ENCODE measurements around the gene AADACL2. TPM values are rescaled to one million over a fixed set of nuclear protein-coding genes. Genes with fewer than 3 reads are reported as not detected.
"Not testable (repeated sequence)": the region's sequence is repeated elsewhere in the genome, so short reads cannot be mapped to it uniquely, and the experiment has no call there.

Gene AADACL2
- total RNA-seq, 6 experiments from 2014 or later = not detected

GRCh38 chr3:151743855-151744254 lies 10.1 kb downstream of the AADACL2 start:
- H3K4me1 Mint-ChIP-seq (ENCODE audit: low read depth) = no peaks in the 10 kb centered on the region

GRCh38 chr3:151750181-151750580 lies 16.5 kb downstream of the AADACL2 start:
- no peaks in the 10 kb centered on the region for H3K9me3 Mint-ChIP-seq

More at GRCh38 chr3:151743855-151744254, 10.1 kb downstream of the AADACL2 start:
- H3K9me3 Mint-ChIP-seq = no peaks in the 10 kb centered on the region
- no peak overlapping the region for H3K4me3 Mint-ChIP-seq
- H3K27me3 Mint-ChIP-seq (ENCODE audit: insufficient read depth) = peaks cover 11% of the 10 kb centered on the region
- no peak for TF ChIP-seq CTCF (IDR thresholded peaks at IDR 0.05)
- H3K36me3 Mint-ChIP-seq (ENCODE audit: low read depth) = no peaks in the 10 kb centered on the region
- no peak for DNase-seq
- no peak overlapping the region for H3K27ac Mint-ChIP-seq

GRCh38 chr3:151750678-151751077 lies 17.0 kb downstream of the AADACL2 start:
- Mint-ChIP-seq H3K4me1 (ENCODE audit: low read depth) (no peaks in the 10 kb centered on the region), H3K9me3 (no peaks in the 10 kb centered on the region), H3K4me3 (no peak overlapping the region), H3K36me3 (ENCODE audit: low read depth) (no peaks in the 10 kb centered on the region), H3K27ac (no peak overlapping the region), H3K27me3 (ENCODE audit: insufficient read depth) (peaks cover 3% of the 10 kb centered on the region; the same call in 1 of the 2 replicates)
- no peak for TF ChIP-seq CTCF (IDR thresholded peaks at IDR 0.05)
- DNase-seq = no peak

More at GRCh38 chr3:151750181-151750580, 16.5 kb downstream of the AADACL2 start:
- no peak for TF ChIP-seq CTCF (IDR thresholded peaks at IDR 0.05)
- Mint-ChIP-seq H3K4me3 (no peak overlapping the region), H3K27me3 (ENCODE audit: insufficient read depth) (peaks cover 3% of the 10 kb centered on the region; the same call in 1 of the 2 replicates), H3K36me3 (ENCODE audit: low read depth) (no peaks in the 10 kb centered on the region), H3K4me1 (ENCODE audit: low read depth) (no peaks in the 10 kb centered on the region), H3K27ac (no peak overlapping the region)
- DNase-seq = no peak

GRCh38 chr3:151751161-151751560 lies 17.4 kb downstream of the AADACL2 start:
- no peak overlapping the region for H3K4me3 Mint-ChIP-seq
- H3K27me3 Mint-ChIP-seq (ENCODE audit: insufficient read depth) = peaks cover 3% of the 10 kb centered on the region; the same call in 1 of the 2 replicates
- no peak overlapping the region for H3K27ac Mint-ChIP-seq
- TF ChIP-seq CTCF (IDR thresholded peaks at IDR 0.05) = no peak
- no peak for DNase-seq
- no peaks in the 10 kb centered on the region for H3K4me1 Mint-ChIP-seq (ENCODE audit: low read depth)
- no peaks in the 10 kb centered on the region for H3K36me3 Mint-ChIP-seq (ENCODE audit: low read depth)
- H3K9me3 Mint-ChIP-seq = no peaks in the 10 kb centered on the region

GRCh38 chr3:151753846-151754245 lies 20.1 kb downstream of the AADACL2 start:
- no peak for DNase-seq
- no peak for TF ChIP-seq CTCF (IDR thresholded peaks at IDR 0.05)
- Mint-ChIP-seq H3K4me3 (no peak overlapping the region), H3K27me3 (ENCODE audit: insufficient read depth) (peaks cover 3% of the 10 kb centered on the region; the same call in 1 of the 2 replicates), H3K4me1 (ENCODE audit: low read depth) (no peaks in the 10 kb centered on the region), H3K9me3 (no peaks in the 10 kb centered on the region), H3K36me3 (ENCODE audit: low read depth) (no peaks in the 10 kb centered on the region), H3K27ac (no peak overlapping the region)

- H3K4me3 Mint-ChIP-seq = no peak overlapping the region
- DNase-seq = no peak
- H3K4me1 Mint-ChIP-seq (ENCODE audit: low read depth) = peaks cover 11% of the 10 kb centered on the region
- no peaks in the 10 kb centered on the region for H3K36me3 Mint-ChIP-seq (ENCODE audit: low read depth)
- H3K27ac Mint-ChIP-seq = no peak overlapping the region
- TF ChIP-seq CTCF (IDR thresholded peaks at IDR 0.05) = no peak
- no peaks in the 10 kb centered on the region; the same call in none of the 2 replicates for H3K27me3 Mint-ChIP-seq (ENCODE audit: insufficient read depth)
- H3K9me3 Mint-ChIP-seq = no peaks in the 10 kb centered on the region
Observed at GRCh38 chr3:151761581-151761980, 27.9 kb downstream of the AADACL2 start.

GRCh38 chr3:151764699-151765098 lies 31.0 kb downstream of the AADACL2 start:
- DNase-seq; H3K27me3 Mint-ChIP-seq (ENCODE audit: insufficient read depth); H3K4me3 Mint-ChIP-seq; H3K27ac Mint-ChIP-seq; H3K9me3 Mint-ChIP-seq; H3K36me3 Mint-ChIP-seq (ENCODE audit: low read depth): not testable (repeated sequence)
- peaks cover 22% of the 10 kb centered on the region for H3K4me1 Mint-ChIP-seq (ENCODE audit: low read depth)
